Cardiac fibroblast (primary cell): Measurements from ENCODE around the gene XPC.

Experiments
- DNase-seq, 2 donors: peaks; one replicate each; pipeline versions ENCODE4 v3.0.0 to v3.0.0-alpha.2; 2010; ENCODE audit warnings: low read depth in 2 of 2
- H3K4me3 ChIP-seq, 2 donors: replicated peaks in 1 of 2; 1 replicate in 1 of 2; 2 replicates in 1 of 2; pipeline ENCODE4 v1.5.1; 2011; ENCODE audit warnings: low read depth in 2 of 2, low read length in 2 of 2, mild to moderate bottlenecking in 2 of 2, moderate library complexity in 1 of 2
- TF ChIP-seq, protein P1 (sequence below): IDR thresholded peaks from one replicate; pipeline ENCODE4 v1.5.1; 2011; ENCODE audit warnings: low read depth, mild to moderate bottlenecking, low read length, inconsistent platforms

Gene XPC

GRCh38 chr3:14147066-14147435 is 31.4 kb downstream of the XPC start:
- H3K4me3 ChIP-seq = no peak overlapping the region
- TF ChIP-seq, protein P1, sequence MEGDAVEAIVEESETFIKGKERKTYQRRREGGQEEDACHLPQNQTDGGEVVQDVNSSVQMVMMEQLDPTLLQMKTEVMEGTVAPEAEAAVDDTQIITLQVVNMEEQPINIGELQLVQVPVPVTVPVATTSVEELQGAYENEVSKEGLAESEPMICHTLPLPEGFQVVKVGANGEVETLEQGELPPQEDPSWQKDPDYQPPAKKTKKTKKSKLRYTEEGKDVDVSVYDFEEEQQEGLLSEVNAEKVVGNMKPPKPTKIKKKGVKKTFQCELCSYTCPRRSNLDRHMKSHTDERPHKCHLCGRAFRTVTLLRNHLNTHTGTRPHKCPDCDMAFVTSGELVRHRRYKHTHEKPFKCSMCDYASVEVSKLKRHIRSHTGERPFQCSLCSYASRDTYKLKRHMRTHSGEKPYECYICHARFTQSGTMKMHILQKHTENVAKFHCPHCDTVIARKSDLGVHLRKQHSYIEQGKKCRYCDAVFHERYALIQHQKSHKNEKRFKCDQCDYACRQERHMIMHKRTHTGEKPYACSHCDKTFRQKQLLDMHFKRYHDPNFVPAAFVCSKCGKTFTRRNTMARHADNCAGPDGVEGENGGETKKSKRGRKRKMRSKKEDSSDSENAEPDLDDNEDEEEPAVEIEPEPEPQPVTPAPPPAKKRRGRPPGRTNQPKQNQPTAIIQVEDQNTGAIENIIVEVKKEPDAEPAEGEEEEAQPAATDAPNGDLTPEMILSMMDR = no peak
- DNase-seq = no peak

DNA sequence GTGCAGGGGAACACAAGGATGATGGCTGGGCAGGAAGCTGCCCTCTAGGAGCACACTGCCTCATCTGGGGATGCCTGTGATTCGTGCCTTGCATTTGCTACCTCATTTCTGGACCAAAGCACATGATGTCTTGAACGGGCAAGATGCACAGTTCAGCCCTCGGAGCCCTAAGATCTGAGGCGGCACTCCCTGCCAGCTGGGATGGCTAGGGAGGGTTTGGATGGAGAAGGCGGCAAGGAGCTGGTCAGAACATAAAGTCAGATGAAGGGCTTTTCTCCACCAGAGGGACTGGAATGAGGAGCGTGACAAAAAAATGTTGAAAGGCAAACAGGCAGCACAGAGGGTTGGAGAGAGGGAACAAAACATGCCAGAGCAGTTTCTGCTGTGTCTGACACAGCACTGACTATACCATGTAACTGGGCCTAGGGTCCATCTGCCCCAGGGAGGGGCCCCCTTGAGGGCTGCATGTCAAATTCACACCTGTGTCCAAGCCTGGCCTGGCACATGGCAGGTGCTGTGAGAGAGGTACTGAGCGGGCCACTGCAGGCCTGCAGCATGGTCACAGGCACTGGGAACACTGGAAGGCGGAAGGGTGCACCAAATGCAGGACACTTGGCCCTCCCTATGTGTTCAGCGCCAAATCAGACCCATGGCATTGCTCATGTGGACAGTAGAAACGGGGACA is 31.9 kb downstream of the XPC start:
- no peak overlapping the region for H3K4me3 ChIP-seq
- TF ChIP-seq, protein P1 = no peak
- no peak for DNase-seq

DNA sequence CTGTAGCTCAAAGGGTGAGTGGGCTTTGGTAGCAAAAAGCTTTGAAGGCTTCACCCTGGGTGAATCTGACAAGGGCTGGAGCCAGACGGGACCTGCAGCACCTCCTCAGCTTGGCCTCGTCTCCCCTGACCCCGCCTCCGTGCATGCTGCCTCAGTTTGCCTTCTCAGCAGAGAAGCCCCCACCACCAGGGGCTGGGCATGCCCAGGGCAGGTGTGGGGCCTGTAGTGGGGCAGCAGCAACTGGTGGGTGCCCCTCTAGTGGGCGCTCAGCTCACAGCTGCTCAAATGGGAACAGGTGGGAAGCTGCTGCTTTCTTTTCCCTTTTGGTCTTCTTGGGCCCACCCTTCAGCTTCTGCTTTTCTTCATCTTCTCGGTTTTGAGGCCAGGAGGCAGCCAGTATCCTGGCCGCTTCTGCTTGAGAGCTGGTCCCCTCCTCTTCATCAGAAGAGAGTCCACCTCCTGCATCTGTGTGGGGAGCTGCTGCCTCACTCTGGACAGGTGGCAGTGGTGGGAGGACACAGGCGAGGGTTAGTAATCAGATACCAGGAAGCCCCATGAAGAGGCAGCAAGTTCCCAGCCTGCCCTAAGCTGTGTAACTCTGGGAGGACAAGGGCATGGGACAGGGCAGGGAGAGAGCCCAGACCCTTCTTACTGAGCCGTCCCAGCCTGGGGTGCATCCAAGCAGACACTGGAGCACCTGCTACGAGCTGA is 32.6 kb downstream of the XPC start:
- TF ChIP-seq, protein P1 = no peak
- no peak overlapping the region for H3K4me3 ChIP-seq

GRCh38 chr3:14145236-14145635 is 33.2 kb downstream of the XPC start:
- H3K4me3 ChIP-seq = no peak overlapping the region
- TF ChIP-seq, protein P1 = no peak
- DNase-seq = peak; percentile 60 to 63

More for the DNA sequence above, 32.6 kb downstream of the XPC start:
- DNase-seq = no peak

- peak; percentile 99 for DNase-seq
- TF ChIP-seq, protein P1 = no peak
- peak overlapping the region in 1 of 2 donors; percentile 43 for H3K4me3 ChIP-seq
These were observed 33.9 kb downstream of the XPC start for GRCh38 chr3:14144423-14145075.

- TF ChIP-seq, protein P1 = no peak
- no peak overlapping the region for H3K4me3 ChIP-seq
- DNase-seq = peak; percentile 98
These were observed 34.9 kb downstream of the XPC start for GRCh38 chr3:14143271-14144225.
